Ishikawa (cell line): ENCODE results near the gene KCNIP4.

ENCODE experiments used
- MAX ChIP-seq: IDR thresholded peaks from 2 replicates; pipeline ENCODE4 v1.6.1; 2012
- NFIC ChIP-seq: IDR thresholded peaks from 2 replicates; pipeline ENCODE4 v1.6.1; 2012
- RAD21 ChIP-seq: IDR thresholded peaks from 2 replicates; pipeline ENCODE4 v1.6.1; 2012; ENCODE audit warnings: low read depth
- REST ChIP-seq: IDR thresholded peaks from 2 replicates; pipeline ENCODE4 v1.6.1; 2012; ENCODE audit warnings: low read depth, mild to moderate bottlenecking
- USF1 ChIP-seq: IDR thresholded peaks from 2 replicates; pipeline ENCODE4 v1.6.1; 2012
- YY1 ChIP-seq: IDR thresholded peaks from 2 replicates; pipeline ENCODE4 v1.6.1; 2012; ENCODE audit warnings: low read depth

- TF ChIP-seq YY1 (no peak), MAX (no peak), RAD21 (no peak), USF1 (no peak), NFIC (no peak), REST (no peak)
Measured at GRCh38 chr4:21826071-21826470, 122.5 kb downstream of the KCNIP4 start.
